CD4-positive, alpha-beta T cell (primary cell): ENCODE results near the gene KLHL28. TPM values are rescaled to one million over a fixed set of nuclear protein-coding genes. Genes with fewer than 3 reads are reported as not detected.

Experiments used
- ATAC-seq: fragments of 200-7000 bp; cut with Tn5 transposase; one replicate; pipeline ENCODE4 v1.10.0; 2022; ENCODE audit warnings: mild to moderate bottlenecking; ENCODE audit not compliant: poor library complexity
- CTCF ChIA-PET: fragments of 350-600 bp; sonication (Branson Sonifier 250); formaldehyde crosslinking; loops from one replicate; lab custom pipeline; 2021; ENCODE audit warnings: antibody characterized with exemption, inconsistent platforms; lab: Charles Lee
- POLR2A ChIA-PET: fragments of 350-600 bp; sonication (Branson Sonifier 250); formaldehyde crosslinking; loops from one replicate; lab custom pipeline; 2021; ENCODE audit warnings: antibody characterized with exemption, inconsistent platforms; lab: Charles Lee
- DNase-seq, 14 experiments: peaks; one replicate each; pipeline ENCODE4 v3.0.0-alpha.2; 2013 to 2020; ENCODE audit warnings: mixed read lengths in 2 of 14
- H3K27ac ChIP-seq, 2 donors: one replicate each; pipeline versions ENCODE4 v1.5.1 to v1.7.0; 2013; ENCODE audit warnings: low read length in 2 of 2, low read depth in 1 of 2, mild to moderate bottlenecking in 1 of 2
- H3K27me3 ChIP-seq, 2 experiments: 1 replicate in 1 of 2; 2 replicates in 1 of 2; pipeline versions ENCODE4 v1.6.1 to v1.7.0; 2013; ENCODE audit warnings: low read length in 2 of 2, control low read depth in 1 of 2, mild to moderate bottlenecking in 1 of 2, moderate library complexity in 1 of 2; ENCODE audit not compliant: insufficient read depth in 2 of 2, control insufficient read depth in 1 of 2
- H3K36me3 ChIP-seq: one replicate; pipeline ENCODE4 v1.6.1; 2013; ENCODE audit warnings: low read length, control low read depth; ENCODE audit not compliant: insufficient read depth
- H3K4me1 ChIP-seq: one replicate; pipeline ENCODE4 v1.6.1; 2013; ENCODE audit warnings: low read length, control low read depth; ENCODE audit not compliant: insufficient read depth
- H3K4me3 ChIP-seq: one replicate; pipeline ENCODE4 v1.5.1; 2013; ENCODE audit warnings: mild to moderate bottlenecking, low read length, moderate library complexity
- H3K9me3 ChIP-seq, 2 experiments: 1 replicate in 1 of 2; 2 replicates in 1 of 2; pipeline versions ENCODE4 v1.6.1 to v1.7.0; 2013; ENCODE audit warnings: low read length in 2 of 2, mild to moderate bottlenecking in 2 of 2, control low read depth in 1 of 2, moderate library complexity in 1 of 2; ENCODE audit not compliant: control insufficient read depth in 1 of 2, insufficient read depth in 1 of 2
- H3K27ac Mint-ChIP-seq: one replicate; pipeline ENCODE4 v1.8.0; 2020; ENCODE audit warnings: mixed read lengths
- H3K27me3 Mint-ChIP-seq: one replicate; pipeline ENCODE4 v1.8.0; 2021; ENCODE audit warnings: mixed read lengths
- H3K36me3 Mint-ChIP-seq: one replicate; pipeline ENCODE4 v1.8.0; 2021; ENCODE audit warnings: low read depth, mixed read lengths
- H3K4me1 Mint-ChIP-seq: one replicate; pipeline ENCODE4 v1.8.0; 2021; ENCODE audit warnings: low read depth, mixed read lengths
- H3K4me3 Mint-ChIP-seq: one replicate; pipeline ENCODE4 v1.8.0; 2020; ENCODE audit warnings: mild to moderate bottlenecking, mixed read lengths
- H3K9me3 Mint-ChIP-seq: one replicate; pipeline ENCODE4 v1.8.0; 2020; ENCODE audit warnings: mixed read lengths
- CTCF ChIP-seq: fragments of 200-600 bp; IDR thresholded peaks from one replicate; pipeline ENCODE4 v1.8.0; 2022; ENCODE audit warnings: antibody characterized with exemption, mild to moderate bottlenecking
- intact Hi-C, 2 experiments: fragments of 100-400 bp; cut with DNase I in 1 of 2; cut with micrococcal nuclease in 1 of 2; formaldehyde crosslinking; loops; one replicate each; pipeline versions ENCODE4 v1.15.1 to v1.9.0; 2023 to 2025; cut with DNase I, micrococcal nuclease
- total RNA-seq, 174 experiments: library from RNA in 2 of 174; stranded (reverse) in 2 of 174; gene quantifications; one replicate each; pipeline ENCODE4 v1.2.3 and lab custom pipeline; 2021 to 2026

KLHL28 gene
- total RNA-seq, 2 experiments from 2014 or later: 49.3 to 49.7 TPM

- intact Hi-C loops: no loop called here
- no peak for ATAC-seq
- POLR2A ChIA-PET: no interaction called here
- CTCF ChIA-PET: interaction anchor here (0.7 kb wide), 1 partner anchor 1454 kb away, joined by 3 read pairs; no protein-coding TSS in a partner anchor
- no peak for TF ChIP-seq CTCF
- H3K9me3 ChIP-seq: peaks cover 5 to 11% of the 10 kb centered on the region in 2 experiments
- H3K27me3 ChIP-seq: no peaks in the 10 kb centered on the region
- Mint-ChIP-seq H3K27me3 (peaks cover 27% of the 10 kb centered on the region), H3K36me3 (peaks cover 12% of the 10 kb centered on the region), H3K27ac (no peak overlapping the region), H3K9me3 (peaks cover 13% of the 10 kb centered on the region), H3K4me3 (no peak overlapping the region), H3K4me1 (no peaks in the 10 kb centered on the region)
- H3K27ac ChIP-seq: no peak overlapping the region
- no peaks in the 10 kb centered on the region for H3K36me3 ChIP-seq
- no peak overlapping the region for H3K4me3 ChIP-seq
- H3K4me1 ChIP-seq: no peaks in the 10 kb centered on the region
- DNase-seq: no peak
Measured at GRCh38 chr14:44880791-44881190, 81.0 kb downstream of the KLHL28 start.

Other genes with a start within 250 kb of the KLHL28 start
- gene TOGARAM1, start 243 bp upstream of the KLHL28 start, total RNA-seq: 10 to 100 TPM; 13.2 to 17.8 TPM
- gene PRPF39, start 122.2 kb upstream of the KLHL28 start, total RNA-seq: 10 to 100 TPM; 58.9 to 64.3 TPM
- 10 to 100 TPM; 36.0 to 40.2 TPM for gene FKBP3, start 172.5 kb upstream of the KLHL28 start, total RNA-seq
- gene FANCM, start 174.0 kb upstream of the KLHL28 start, total RNA-seq: 1 to 10 TPM; 6.1 to 8.8 TPM